ENCODE data around the gene CREB5.

DNA sequence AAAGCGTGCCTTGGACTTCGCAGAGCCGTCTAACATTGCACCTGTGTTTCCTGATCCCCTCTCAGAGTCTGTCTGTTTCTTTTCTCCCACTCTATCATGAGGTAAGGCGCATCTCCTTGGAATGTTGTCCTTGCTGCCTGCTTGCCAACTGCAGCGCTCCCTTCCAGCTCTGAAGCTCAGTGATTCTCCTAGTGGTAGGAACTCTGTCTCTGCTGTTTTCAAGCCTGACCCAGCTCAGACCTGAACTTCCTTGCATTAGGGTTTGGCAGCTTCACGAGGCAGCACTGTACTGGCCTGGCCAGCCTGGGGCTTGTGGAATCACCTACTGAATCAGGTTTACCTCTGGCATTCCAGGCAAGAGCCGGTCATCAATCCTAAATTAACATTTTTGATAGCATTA, 123.9 kb downstream of the CREB5 start:
- no peak for TF ChIP-seq POLR2AphosphoS5 (IDR thresholded peaks at IDR 0.05; ENCODE audit: low read depth, low read length)
- no peak for TF ChIP-seq POLR2A (IDR thresholded peaks at IDR 0.05; ENCODE audit: low read depth, low read length)
- TF ChIP-seq TAF1 (IDR thresholded peaks at IDR 0.05; ENCODE audit: borderline replicate concordance, low read depth, low read length): no peak

Measured in GM12892 (cell line).